Right lobe of liver (tissue), 4 donors: Measurements from ENCODE around the gene GXYLT2.

Experiments used
- CTCF ChIP-seq, 4 donors: fragments of 200-600 bp in 3 of 4; fragments of 450-650 bp in 1 of 4; IDR thresholded peaks; one replicate each; pipeline versions ENCODE4 v1.5.1 to v1.8.0; 2016 to 2022; ENCODE audit warnings: antibody characterized with exemption in 4 of 4, mild to moderate bottlenecking in 2 of 4
- POLR2A ChIP-seq: fragments of 450-650 bp; IDR thresholded peaks from one replicate; pipeline ENCODE4 v1.6.1; 2017; ENCODE audit warnings: antibody characterized with exemption, mild to moderate bottlenecking
- donor health status: DM: no; HTN: no; CAD: no.
- donor health status: DM: no; HTN: no; CAD: no.
- donor health status: DM: no; HTN: yes; CAD: no.

DNA sequence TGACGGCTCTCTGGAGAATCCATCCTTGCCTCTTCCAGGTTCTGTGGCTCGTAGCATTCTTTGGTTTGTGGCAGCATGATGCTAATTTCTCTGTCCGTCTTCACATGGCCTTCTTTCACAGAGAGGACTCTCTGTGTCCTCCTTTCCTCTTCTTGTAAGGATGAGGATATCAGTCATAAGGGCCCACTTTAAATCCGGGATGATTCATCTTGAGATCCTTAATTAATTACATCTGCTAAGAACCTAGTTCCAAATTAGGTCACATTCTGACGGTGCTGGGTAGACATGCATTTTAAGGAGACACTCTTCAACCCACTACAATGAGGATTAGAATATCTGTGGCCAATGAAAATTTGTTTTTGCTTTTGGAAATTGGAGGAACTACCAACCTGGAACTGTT is 15.7 kb upstream of the GXYLT2 start:
- no peak for TF ChIP-seq CTCF (IDR thresholded peaks at IDR 0.05)
- TF ChIP-seq POLR2A = no peak
